PC-3 (cell line): ENCODE measurements around the gene NACC1. TPM values are rescaled to one million over a fixed set of nuclear protein-coding genes. Genes with fewer than 3 reads are reported as not detected.

ENCODE experiments used
- ATAC-seq: fragments of 200-7000 bp; cut with Tn5 transposase; 2 replicates; pipeline ENCODE4 v1.9.1; 2020; ENCODE audit warnings: mild to moderate bottlenecking, moderate library complexity
- BruUV-seq: library from RNA; stranded (reverse); fragments of 400-500 nt; replicated peaks from 2 replicates; lab custom pipeline; 2021; lab: Mats Ljungman, UMichigan
- CTCF ChIA-PET: fragments of 300-600 bp; sonication (Branson Sonifier 250); formaldehyde crosslinking; loops from one replicate; lab custom pipeline; 2022; ENCODE audit warnings: antibody characterized with exemption; lab: Charles Lee
- POLR2A ChIA-PET: fragments of 300-600 bp; sonication (Branson Sonifier 250); formaldehyde crosslinking; loops from one replicate; lab custom pipeline; 2022; ENCODE audit warnings: antibody characterized with exemption; ENCODE audit not compliant: unreplicated experiment; lab: Charles Lee
- DNase-seq: peaks from one replicate; pipeline ENCODE4 v3.0.0-alpha.2; 2015
- H2AFZ ChIP-seq: fragments of 300-600 bp; sonication (generic); 2 replicates; pipeline ENCODE4 v1.6.0; 2016; ENCODE audit warnings: antibody characterized with exemption, low read length
- H3F3A ChIP-seq: fragments of 300-600 bp; sonication (generic); one replicate; pipeline ENCODE4 v1.6.0; 2017; ENCODE audit warnings: antibody characterized with exemption, low read length, control low read depth, mild to moderate bottlenecking; ENCODE audit not compliant: unreplicated experiment
- H3K27ac ChIP-seq: fragments of 300-600 bp; sonication (generic); 2 replicates; pipeline ENCODE4 v1.5.1; 2016; ENCODE audit warnings: mild to moderate bottlenecking, low read length
- H3K27me3 ChIP-seq: fragments of 300-600 bp; sonication (generic); 2 replicates; pipeline ENCODE4 v1.6.1; 2016; ENCODE audit warnings: low read length, mixed read lengths
- H3K36me3 ChIP-seq: fragments of 300-600 bp; sonication (generic); 2 replicates; pipeline ENCODE4 v1.6.1; 2016; ENCODE audit warnings: low read depth, mixed run types, low read length, mixed read lengths
- H3K4me1 ChIP-seq: fragments of 300-600 bp; sonication (generic); 2 replicates; pipeline ENCODE4 v1.5.1; 2016; ENCODE audit warnings: low read length; ENCODE audit not compliant: insufficient read depth
- H3K4me2 ChIP-seq: fragments of 300-600 bp; sonication (generic); 2 replicates; pipeline ENCODE4 v1.6.0; 2016; ENCODE audit warnings: low read length
- H3K4me3 ChIP-seq: fragments of 300-600 bp; sonication (generic); 2 replicates; pipeline ENCODE4 v1.5.1; 2016; ENCODE audit warnings: mild to moderate bottlenecking, low read length, mixed read lengths
- H3K79me2 ChIP-seq: fragments of 300-600 bp; sonication (generic); 2 replicates; pipeline ENCODE4 v1.6.1; 2017; ENCODE audit warnings: low read length, mixed read lengths
- H3K9ac ChIP-seq: fragments of 300-600 bp; sonication (generic); 2 replicates; pipeline ENCODE4 v1.6.0; 2016; ENCODE audit warnings: mild to moderate bottlenecking, low read length
- H3K9me2 ChIP-seq: fragments of 300-600 bp; sonication (generic); replicated peaks from 2 replicates; pipeline ENCODE4 v1.6.1; 2016; ENCODE audit warnings: mixed run types, low read length, mixed read lengths
- H3K9me3 ChIP-seq: fragments of 300-600 bp; sonication (generic); 2 replicates; pipeline ENCODE4 v1.6.1; 2016; ENCODE audit warnings: low read length, mixed read lengths
- H4K20me1 ChIP-seq: fragments of 300-600 bp; sonication (generic); 2 replicates; pipeline ENCODE4 v1.6.1; 2016; ENCODE audit warnings: low read length, mixed read lengths
- CTCF ChIP-seq: fragments of 300-600 bp; sonication (generic); conservative IDR thresholded peaks from 2 replicates; pipeline ENCODE4 v1.5.1; 2017; ENCODE audit warnings: antibody characterized with exemption, low read depth, mild to moderate bottlenecking, low read length
- EZH2 ChIP-seq: fragments of 300-600 bp; sonication (generic); IDR thresholded peaks from one replicate; pipeline ENCODE4 v1.6.1; 2017; ENCODE audit warnings: antibody characterized with exemption, mild to moderate bottlenecking, low read length; ENCODE audit not compliant: unreplicated experiment
- EZH2phosphoT487 ChIP-seq: fragments of 300-600 bp; sonication (generic); IDR thresholded peaks from 2 replicates; pipeline ENCODE4 v1.6.1; 2018; ENCODE audit warnings: mild to moderate bottlenecking, antibody characterized with exemption, low read length, borderline replicate concordance
- intact Hi-C: fragments of 100-400 bp; cut with micrococcal nuclease; formaldehyde crosslinking; loops from 2 replicates; pipeline ENCODE4 v1.9.0; 2023
- total RNA-seq: library from RNA; depleted of rRNA; stranded (reverse); fragments of >200 nt; gene quantifications from 2 replicates; pipeline ENCODE4 v1.2.3, GENCODE V29; 2014

NACC1 gene
- total RNA-seq, 1 experiment from 2014 or later, result 266 TPM

DNA sequence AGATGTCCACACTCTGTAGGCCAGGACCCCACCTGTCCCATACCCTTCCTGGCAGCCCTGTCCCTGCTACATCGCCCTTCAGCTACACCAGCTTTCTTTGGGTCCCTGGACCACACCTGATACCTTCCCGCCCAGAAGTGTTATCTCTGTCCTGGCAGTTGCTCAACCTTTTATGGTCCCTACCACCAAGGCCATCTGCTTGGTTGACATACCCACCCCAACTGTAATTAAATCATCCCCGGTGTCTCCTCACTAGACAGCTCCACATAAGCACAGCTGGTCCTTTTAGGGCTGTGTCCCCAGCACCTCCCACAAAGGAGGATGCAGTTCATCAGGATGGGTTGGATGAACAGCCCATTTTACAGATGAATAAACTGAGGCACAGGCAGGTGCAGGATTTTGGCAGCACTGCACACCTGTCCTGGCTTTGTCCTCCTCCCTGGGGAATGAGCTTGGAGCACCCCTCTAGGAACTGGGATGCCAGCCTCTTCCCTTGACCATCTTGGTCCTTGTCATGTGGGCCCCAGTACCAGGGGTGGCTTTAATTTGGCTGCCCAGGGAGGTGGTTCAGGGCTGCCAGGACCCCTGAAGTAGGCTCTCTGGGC is 12.9 kb downstream of the NACC1 start:
- no peak overlapping the region for H3K4me2 ChIP-seq
- no peaks in the 10 kb centered on the region for H3K9me2 ChIP-seq
- peaks cover 26% of the 10 kb centered on the region for H3K36me3 ChIP-seq
- H3K9me3 ChIP-seq, result no peaks in the 10 kb centered on the region
- TF ChIP-seq EZH2phosphoT487 (no peak), EZH2 (no peak), CTCF (no peak)
- BruUV-seq, result no TSS peak
- no peak overlapping the region for H3K4me3 ChIP-seq
- H2AFZ ChIP-seq, result no peak overlapping the region
- no peak overlapping the region for H3K27ac ChIP-seq
- DNase-seq (no peak), ATAC-seq (no peak)
- H3K27me3 ChIP-seq, result no peaks in the 10 kb centered on the region
- peaks cover 30% of the 10 kb centered on the region for H4K20me1 ChIP-seq
- CTCF ChIA-PET, result no interaction called here
- no peaks in the 10 kb centered on the region for H3K4me1 ChIP-seq
- H3F3A ChIP-seq, result peaks cover 4% of the 10 kb centered on the region
- intact Hi-C loops, result no loop called here
- H3K79me2 ChIP-seq, result peaks cover 93% of the 10 kb centered on the region
- POLR2A ChIA-PET, result interaction anchor here (0.7 kb wide), 1 partner anchor 31 kb away, joined by 3 read pairs; no protein-coding TSS in a partner anchor
- no peak overlapping the region for H3K9ac ChIP-seq

- H3K9ac ChIP-seq, result no peak overlapping the region
- POLR2A ChIA-PET, result interaction anchor here (0.7 kb wide), 2 partner anchors 10 to 119 kb away, joined by 3 to 18 read pairs; no protein-coding TSS in a partner anchor
- ATAC-seq (no peak), DNase-seq (peak; percentile 28)
- H4K20me1 ChIP-seq, result peaks cover 30% of the 10 kb centered on the region
- TF ChIP-seq EZH2phosphoT487 (no peak), EZH2 (no peak), CTCF (no peak)
- no peak overlapping the region for H3K27ac ChIP-seq
- H3K4me2 ChIP-seq, result no peak overlapping the region
- no peaks in the 10 kb centered on the region for H3K9me2 ChIP-seq
- peaks cover 4% of the 10 kb centered on the region for H3F3A ChIP-seq
- no peak overlapping the region for H3K4me3 ChIP-seq
- H3K4me1 ChIP-seq, result no peaks in the 10 kb centered on the region
- intact Hi-C loops, result no loop called here
- no TSS peak for BruUV-seq
- H3K9me3 ChIP-seq, result no peaks in the 10 kb centered on the region
- CTCF ChIA-PET, result no interaction called here
- H2AFZ ChIP-seq, result no peak overlapping the region
- H3K36me3 ChIP-seq, result peaks cover 36% of the 10 kb centered on the region; the same call in 1 of the 2 replicates
- H3K79me2 ChIP-seq, result peaks cover 77% of the 10 kb centered on the region
- H3K27me3 ChIP-seq, result no peaks in the 10 kb centered on the region
Observed at GRCh38 chr19:13132471-13133180, 14.6 kb downstream of the NACC1 start.
